Epithelial cell of proximal tubule (primary cell): Measurements from ENCODE around the gene CNPY1. TPM values are rescaled to one million over a fixed set of nuclear protein-coding genes. Genes with fewer than 3 reads are reported as not detected.
"Not testable (repeated sequence)": the region's sequence is repeated elsewhere in the genome, so short reads cannot be mapped to it uniquely, and the experiment has no call there.

Experiments
- DNase-seq: peaks from one replicate; pipeline ENCODE4 v3.0.0-alpha.2; 2011; ENCODE audit warnings: low read depth
- H3K4me3 ChIP-seq: 2 replicates; pipeline ENCODE4 v1.5.1; 2011; ENCODE audit warnings: low read depth, mild to moderate bottlenecking, low read length
- CTCF ChIP-seq: conservative IDR thresholded peaks from 2 replicates; pipeline ENCODE4 v1.5.1; 2012; ENCODE audit warnings: low read depth, mild to moderate bottlenecking, low read length
- total RNA-seq: library from RNA; depleted of rRNA; stranded (reverse); fragments of >200 nt; gene quantifications from 2 replicates; pipeline ENCODE4 v1.2.3, GENCODE V29; 2015

The CNPY1 gene
- total RNA-seq, 1 donor from 2014 or later, result not detected

DNA sequence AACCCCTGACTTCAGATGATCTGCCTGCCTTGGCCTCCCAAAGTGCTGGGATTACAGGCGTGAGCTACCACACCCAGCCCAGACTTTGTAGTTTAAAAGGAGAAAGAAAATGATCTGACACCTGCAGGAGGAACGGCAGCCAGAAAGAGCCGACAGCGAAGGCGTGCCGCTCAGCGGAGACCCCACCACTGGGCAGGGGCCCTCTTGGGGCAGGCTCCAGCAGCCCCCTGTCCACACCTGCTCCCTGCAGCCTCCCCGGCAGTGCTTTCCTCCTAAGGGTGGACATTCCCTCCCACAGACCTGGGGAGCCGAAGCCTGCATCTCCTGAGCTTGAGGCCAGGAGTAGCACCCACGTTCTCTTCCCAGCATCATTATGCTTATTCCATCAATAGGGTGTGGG lies 19.2 kb upstream of the CNPY1 start:
- TF ChIP-seq CTCF, result no peak
- no peak for DNase-seq
- H3K4me3 ChIP-seq, result no peak overlapping the region

GRCh38 chr7:155562976-155563375 lies 16.6 kb upstream of the CNPY1 start:
- DNase-seq, H3K4me3 ChIP-seq: not testable (repeated sequence)

DNA sequence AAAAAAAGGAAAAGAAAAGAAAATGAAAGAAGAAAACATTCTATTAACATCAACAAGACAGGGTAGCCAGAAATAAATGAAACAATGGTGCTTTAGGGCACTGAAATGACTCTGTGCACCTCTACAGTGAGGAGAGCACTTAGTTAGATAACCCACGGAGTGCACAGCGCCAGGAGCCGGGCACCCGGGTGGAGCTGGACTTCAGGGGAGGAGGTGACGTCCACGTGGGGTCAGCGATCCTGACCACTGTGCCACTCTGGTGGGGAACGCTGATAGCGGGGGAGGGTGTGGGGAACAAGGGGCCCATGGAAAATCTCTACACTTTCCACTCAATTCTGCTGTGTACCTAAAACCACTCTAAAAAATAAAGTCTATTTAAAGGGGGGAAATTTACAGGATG lies 15.7 kb upstream of the CNPY1 start:
- no peak overlapping the region for H3K4me3 ChIP-seq
- no peak for DNase-seq
- no peak for TF ChIP-seq CTCF

DNA sequence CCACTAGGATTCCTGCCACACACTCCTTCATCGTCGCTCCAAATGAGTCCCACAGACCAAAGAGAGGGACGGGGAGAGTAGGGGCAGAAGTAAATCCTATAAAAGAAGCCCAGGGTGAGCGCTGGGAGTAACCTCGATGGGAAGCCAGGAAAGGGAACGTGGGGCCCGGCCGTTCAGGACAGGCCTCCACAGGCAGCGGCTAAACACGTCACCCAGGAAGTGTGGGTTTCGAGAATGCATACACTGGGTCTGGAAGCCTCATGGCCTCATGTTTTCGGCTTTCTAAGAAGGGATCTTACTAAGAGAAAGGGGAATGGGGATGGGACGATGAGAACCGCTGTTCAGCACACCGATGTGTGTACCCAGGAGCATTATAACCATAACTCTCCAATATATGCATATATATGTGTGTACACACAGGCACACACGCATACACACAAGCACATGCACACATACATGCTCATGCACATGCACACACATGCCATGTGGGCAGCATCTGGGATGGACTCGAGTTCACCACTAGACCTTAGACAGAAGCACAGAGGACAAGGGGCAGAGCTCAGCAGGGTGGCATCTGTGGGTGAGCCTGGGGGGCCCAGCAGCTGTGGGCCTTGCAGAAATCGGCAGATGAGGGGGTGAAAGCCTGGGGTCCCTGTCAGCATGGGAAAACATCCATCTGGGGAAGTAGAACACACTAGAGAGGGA lies 14.8 kb upstream of the CNPY1 start:
- H3K4me3 ChIP-seq, result no peak overlapping the region
- TF ChIP-seq CTCF, result no peak
- DNase-seq, result no peak

DNA sequence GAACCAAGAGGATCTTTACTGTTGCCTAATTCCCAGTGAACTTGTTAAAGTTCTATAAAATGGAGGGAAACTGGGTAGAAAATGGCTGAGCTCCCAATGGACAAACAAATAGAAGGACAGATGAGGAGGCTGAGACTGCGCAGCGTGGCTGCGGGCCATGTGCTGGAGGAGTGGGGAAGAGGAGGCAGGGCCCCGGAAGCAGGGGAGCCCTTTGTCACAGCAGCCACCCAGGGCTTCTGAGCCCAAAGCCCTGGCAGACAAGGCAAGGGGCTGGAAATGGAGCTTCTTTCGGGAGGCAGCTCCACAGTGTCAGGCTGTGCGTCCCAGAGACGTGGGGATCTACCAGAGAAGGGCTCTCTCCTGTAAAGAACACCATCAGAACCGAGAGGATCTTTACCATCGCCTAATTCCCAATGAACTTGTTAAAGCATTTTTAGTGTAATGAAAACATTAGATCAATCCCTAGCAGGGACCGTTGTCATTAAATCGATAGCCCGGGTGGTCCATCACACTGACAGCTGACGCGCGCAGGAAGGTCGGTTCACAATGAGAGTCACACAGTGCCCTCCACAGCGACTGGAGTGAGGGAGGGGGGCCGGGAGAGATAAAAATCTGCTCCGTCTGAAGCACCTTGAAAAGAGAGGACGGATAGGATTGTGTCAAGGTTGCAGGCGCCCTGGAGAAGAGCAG lies 14.0 kb upstream of the CNPY1 start:
- TF ChIP-seq CTCF, result no peak
- DNase-seq, result no peak
- no peak overlapping the region for H3K4me3 ChIP-seq

DNA sequence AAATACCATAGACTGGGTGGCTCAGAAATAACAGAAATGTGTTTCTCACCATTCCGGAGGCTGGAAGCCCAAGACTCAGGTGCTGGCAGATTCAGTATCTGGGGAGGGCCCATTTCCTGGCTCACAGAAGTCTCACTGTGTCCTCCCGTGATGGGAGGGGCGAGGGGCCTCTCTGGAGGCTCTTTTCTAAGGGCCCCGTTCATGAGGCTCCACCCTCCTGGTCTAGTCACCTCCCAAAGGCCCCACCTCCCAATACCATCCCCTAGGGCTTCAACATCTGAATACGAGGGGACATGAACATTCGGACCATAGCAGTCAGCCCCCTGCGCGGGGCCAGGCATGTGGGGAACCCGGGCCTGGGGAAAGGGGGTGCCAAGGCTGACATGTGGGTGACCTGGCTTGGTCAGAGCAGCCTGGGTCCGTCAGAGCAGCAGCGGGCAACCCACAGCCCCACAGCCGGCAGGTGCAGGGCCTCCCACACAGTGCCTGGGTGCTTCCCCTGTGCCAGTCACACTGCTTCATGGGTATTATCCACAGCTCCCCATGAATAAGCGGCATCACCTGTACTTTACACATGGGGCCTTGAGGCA lies 13.3 kb upstream of the CNPY1 start:
- no peak for DNase-seq
- no peak for TF ChIP-seq CTCF

DNA sequence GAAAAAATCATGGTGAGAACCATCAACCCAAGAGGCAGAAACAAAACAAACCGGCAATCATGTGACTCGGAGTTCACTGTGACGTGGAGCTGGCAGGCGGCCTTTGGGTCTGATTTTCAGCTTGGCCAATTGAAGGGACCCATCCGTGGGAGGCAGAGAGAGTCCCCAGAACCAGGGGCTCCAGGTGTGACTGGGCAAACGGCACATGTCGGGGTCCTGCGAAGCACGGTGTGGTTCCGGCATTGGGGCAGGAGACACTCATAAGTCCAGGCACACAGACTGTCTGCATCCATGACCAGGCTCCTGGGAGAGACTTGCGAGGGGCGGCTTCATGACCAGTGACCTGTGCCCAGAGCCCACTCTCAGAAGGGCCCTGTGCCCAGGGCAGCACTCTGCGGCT lies 12.6 kb upstream of the CNPY1 start:
- H3K4me3 ChIP-seq, result no peak overlapping the region
- no peak for TF ChIP-seq CTCF
- no peak for DNase-seq

More for the DNA sequence above, 13.3 kb upstream of the CNPY1 start:
- H3K4me3 ChIP-seq, result no peak overlapping the region
